ENCODE data around the gene SLC6A6. TPM values are rescaled to one million over a fixed set of nuclear protein-coding genes. Genes with fewer than 3 reads are reported as not detected.

SLC6A6 gene
- total RNA-seq, 1 experiment from 2014 or later, result 211 TPM

GRCh38 chr3:14458434-14459275 is 56.2 kb downstream of the SLC6A6 start:
- POLR2A ChIA-PET, result interaction anchor here (1.5 kb wide), 1 partner anchor 46 kb away, joined by 3 read pairs; no protein-coding TSS in a partner anchor
- Mint-ChIP-seq H3K4me3 (no peak overlapping the region), H3K9me3 (no peaks in the 10 kb centered on the region), H3K4me1 (peaks cover 27% of the 10 kb centered on the region), H3K27me3 (ENCODE audit: low read depth) (no peaks in the 10 kb centered on the region; the same call in 1 of the 2 replicates), H3K27ac (peak overlapping the region; percentile 91; the same call in 1 of the 2 replicates), H3K36me3 (peaks cover 74% of the 10 kb centered on the region)
- CTCF ChIA-PET, result interaction anchor here (0.6 to 2.3 kb wide), 14 partner anchors 8 to 255 kb away, joined by 3 to 10 read pairs (median 4); partner anchors contain the start of gene SLC6A6
- TF ChIP-seq FOXK1 (CRISPR knock-in tag; IDR thresholded peaks at IDR 0.05) (no peak), CREB1 (CRISPR knock-in tag; IDR thresholded peaks at IDR 0.05) (no peak)
- DNase-seq (ENCODE audit: low spot score) (no peak), ATAC-seq (no peak)

GRCh38 chr3:14459384-14459783 is 57.0 kb downstream of the SLC6A6 start:
- H3K27me3 Mint-ChIP-seq (ENCODE audit: low read depth), result no peaks in the 10 kb centered on the region; the same call in 1 of the 2 replicates
- H3K4me3 Mint-ChIP-seq, result no peak overlapping the region
- ChIA-PET CTCF (interaction anchor here (1.6 to 2.3 kb wide), 3 partner anchors 8 to 256 kb away, joined by 9 to 10 read pairs (median 10); no protein-coding TSS in a partner anchor), POLR2A (no interaction called here)
- no peak for DNase-seq (ENCODE audit: low spot score)
- peaks cover 68% of the 10 kb centered on the region for H3K36me3 Mint-ChIP-seq
- ATAC-seq, result no peak
- no peaks in the 10 kb centered on the region for H3K9me3 Mint-ChIP-seq
- H3K27ac Mint-ChIP-seq, result no peak overlapping the region
- TF ChIP-seq NR2C2 (CRISPR knock-in tag; IDR thresholded peaks at IDR 0.05), result no peak
- no peak for TF ChIP-seq ZNF121 (CRISPR knock-in tag; IDR thresholded peaks at IDR 0.05)
- no peak for TF ChIP-seq JUN (CRISPR knock-in tag; IDR thresholded peaks at IDR 0.05)
- no peak for TF ChIP-seq ZNF232 (CRISPR knock-in tag; IDR thresholded peaks at IDR 0.05)
- TF ChIP-seq MLX (CRISPR knock-in tag; IDR thresholded peaks at IDR 0.05), result no peak
- TF ChIP-seq USF2 (CRISPR knock-in tag; IDR thresholded peaks at IDR 0.05), result no peak
- H3K4me1 Mint-ChIP-seq, result peaks cover 27% of the 10 kb centered on the region

GRCh38 chr3:14459787-14460186 is 57.4 kb downstream of the SLC6A6 start:
- no peak for ATAC-seq
- peaks cover 68% of the 10 kb centered on the region for H3K36me3 Mint-ChIP-seq
- POLR2A ChIA-PET, result no interaction called here
- H3K9me3 Mint-ChIP-seq, result no peaks in the 10 kb centered on the region
- CTCF ChIA-PET, result interaction anchor here (2.9 kb wide), 1 partner anchor 198 kb away, joined by 15 read pairs; no protein-coding TSS in a partner anchor
- TF ChIP-seq ZSCAN18 (CRISPR knock-in tag; IDR thresholded peaks at IDR 0.05) (no peak), ZNF121 (CRISPR knock-in tag; IDR thresholded peaks at IDR 0.05) (peak; percentile 80), GTF2I (CRISPR knock-in tag; conservative IDR thresholded peaks at IDR 0.05) (no peak), TEAD4 (CRISPR knock-in tag; IDR thresholded peaks at IDR 0.05) (no peak), ZNF396 (CRISPR knock-in tag; IDR thresholded peaks at IDR 0.05; ENCODE audit: borderline replicate concordance) (no peak)
- TF ChIP-seq, protein P1, sequence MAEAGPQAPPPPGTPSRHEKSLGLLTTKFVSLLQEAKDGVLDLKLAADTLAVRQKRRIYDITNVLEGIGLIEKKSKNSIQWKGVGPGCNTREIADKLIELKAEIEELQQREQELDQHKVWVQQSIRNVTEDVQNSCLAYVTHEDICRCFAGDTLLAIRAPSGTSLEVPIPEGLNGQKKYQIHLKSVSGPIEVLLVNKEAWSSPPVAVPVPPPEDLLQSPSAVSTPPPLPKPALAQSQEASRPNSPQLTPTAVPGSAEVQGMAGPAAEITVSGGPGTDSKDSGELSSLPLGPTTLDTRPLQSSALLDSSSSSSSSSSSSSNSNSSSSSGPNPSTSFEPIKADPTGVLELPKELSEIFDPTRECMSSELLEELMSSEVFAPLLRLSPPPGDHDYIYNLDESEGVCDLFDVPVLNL (CRISPR knock-in tag; IDR thresholded peaks at IDR 0.05; ENCODE audit: borderline replicate concordance, low read depth), result no peak
- H3K4me3 Mint-ChIP-seq, result no peak overlapping the region
- H3K27me3 Mint-ChIP-seq (ENCODE audit: low read depth), result no peaks in the 10 kb centered on the region; the same call in 1 of the 2 replicates
- no peak overlapping the region for H3K27ac Mint-ChIP-seq
- DNase-seq (ENCODE audit: low spot score), result no peak
- H3K4me1 Mint-ChIP-seq, result peaks cover 27% of the 10 kb centered on the region
